Endothelial cell of umbilical vein (primary cell): ENCODE data around the gene MAPKAP1. TPM values are rescaled to one million over a fixed set of nuclear protein-coding genes. Genes with fewer than 3 reads are reported as not detected.
A peak's percentile ranks its signal among the peaks of the same experiment; 100 is the strongest.

Experiments
- BruUV-seq: library from RNA; stranded (reverse); fragments of 400-500 nt; replicated peaks from 2 replicates; lab custom pipeline; 2021; lab: Mats Ljungman, UMichigan
- CTCF ChIA-PET: fragments of 300-600, 350-600 bp; sonication (Branson Sonifier 250); formaldehyde crosslinking; loops from one replicate; lab custom pipeline; 2021; ENCODE audit warnings: antibody characterized with exemption, inconsistent platforms; lab: Charles Lee
- POLR2A ChIA-PET: fragments of 300-600, 350-600 bp; sonication (Branson Sonifier 250); formaldehyde crosslinking; loops from one replicate; lab custom pipeline; 2021; ENCODE audit warnings: antibody characterized with exemption, inconsistent platforms; lab: Charles Lee
- DNase-seq: peaks from one replicate; pipeline ENCODE4 v3.0.0-alpha.2; 2011; ENCODE audit warnings: low read depth, low spot score
- FAIRE-seq: peaks from 2 replicates; lab custom pipeline; 2011; peaks lifted over from hg19 to GRCh38; lab: Jason Lieb, UNC
- H2AFZ ChIP-seq: 2 replicates; pipeline ENCODE4 v1.6.0; 2012; ENCODE audit warnings: low read depth, low read length, control low read depth, inconsistent platforms
- H3K27ac ChIP-seq: 2 replicates; pipeline ENCODE4 v1.5.1; 2011; ENCODE audit warnings: low read depth, mild to moderate bottlenecking, control low read depth, low read length, moderate library complexity; ENCODE audit not compliant: insufficient read depth
- H3K27me3 ChIP-seq, 2 experiments: 2 replicates each; pipeline versions ENCODE4 v1.6.0 to v1.6.1; 2011; ENCODE audit warnings: low read length in 2 of 2, mixed read lengths in 1 of 2; ENCODE audit not compliant: control insufficient read depth in 2 of 2, insufficient read depth in 2 of 2
- H3K36me3 ChIP-seq, 2 experiments: 2 replicates in 1 of 2; 3 replicates in 1 of 2; pipeline ENCODE4 v1.5.1; 2011; ENCODE audit warnings: low read length in 2 of 2, mild to moderate bottlenecking in 1 of 2, moderate library complexity in 1 of 2; ENCODE audit not compliant: control insufficient read depth in 2 of 2, insufficient read depth in 2 of 2; ENCODE audit errors: extremely low read depth in 1 of 2
- H3K4me1 ChIP-seq: 3 replicates; pipeline ENCODE4 v1.5.1; 2011; ENCODE audit warnings: mild to moderate bottlenecking, low read length; ENCODE audit not compliant: control insufficient read depth, insufficient read depth; ENCODE audit errors: extremely low read depth
- H3K4me2 ChIP-seq: 2 replicates; pipeline ENCODE4 v1.6.1; 2011; ENCODE audit warnings: low read length, control low read depth, mixed read lengths; ENCODE audit not compliant: insufficient read depth
- H3K4me3 ChIP-seq, 3 experiments: fragments of 200-600 bp in 1 of 3; sonication (generic), shearing (Covaris generic) in 1 of 3; replicated peaks in 1 of 3; 2 replicates each; pipeline ENCODE4 v1.5.1; 2011 to 2016; ENCODE audit warnings: control low read depth in 3 of 3, low read length in 3 of 3, mild to moderate bottlenecking in 2 of 3, inconsistent platforms in 1 of 3, low read depth in 1 of 3, moderate library complexity in 1 of 3; ENCODE audit not compliant: insufficient read depth in 1 of 3
- H3K79me2 ChIP-seq: 2 replicates; pipeline ENCODE4 v1.6.0; 2012; ENCODE audit warnings: low read length, inconsistent platforms; ENCODE audit not compliant: control insufficient read depth, insufficient read depth
- H3K9ac ChIP-seq: replicated peaks from 2 replicates; pipeline ENCODE3; 2011; ENCODE audit warnings: low read length, control low read depth; ENCODE audit not compliant: insufficient read depth; ENCODE audit errors: extremely low read depth
- H3K9me1 ChIP-seq: replicated peaks from 3 replicates; pipeline ENCODE4 v1.6.0; 2011; ENCODE audit warnings: mild to moderate bottlenecking, low read length; ENCODE audit not compliant: control insufficient read depth, insufficient read depth; ENCODE audit errors: extremely low read depth
- H3K9me3 ChIP-seq: replicated peaks from 2 replicates; pipeline ENCODE4 v1.5.1; 2012; ENCODE audit warnings: low read length, inconsistent platforms; ENCODE audit not compliant: control insufficient read depth, insufficient read depth
- H4K20me1 ChIP-seq: replicated peaks from 2 replicates; pipeline ENCODE3; 2011; ENCODE audit warnings: mild to moderate bottlenecking, low read length; ENCODE audit not compliant: control insufficient read depth, insufficient read depth; ENCODE audit errors: extremely low read depth
- CTCF ChIP-seq, 2 donors: IDR thresholded peaks; 1 replicate in 1 of 2; 2 replicates in 1 of 2; pipeline ENCODE4 v1.5.1; 2011; ENCODE audit warnings: low read length in 2 of 2, mild to moderate bottlenecking in 2 of 2, moderate library complexity in 2 of 2, control low read depth in 1 of 2, inconsistent platforms in 1 of 2, low read depth in 1 of 2; ENCODE audit not compliant: insufficient read depth in 1 of 2; ENCODE audit errors: extremely low read depth in 1 of 2
- EZH2 ChIP-seq: IDR thresholded peaks from 2 replicates; pipeline ENCODE4 v1.6.1; 2012; ENCODE audit warnings: borderline replicate concordance, low read depth, mild to moderate bottlenecking, moderate library complexity, low read length, inconsistent platforms; ENCODE audit not compliant: severe bottlenecking
- FOS ChIP-seq: IDR thresholded peaks from 2 replicates; pipeline ENCODE4 v1.6.1; 2011; ENCODE audit warnings: mild to moderate bottlenecking, low read length, moderate library complexity, borderline replicate concordance; ENCODE audit not compliant: insufficient read depth
- GATA2 ChIP-seq: IDR thresholded peaks from 2 replicates; pipeline ENCODE4 v1.7.0; 2011; ENCODE audit warnings: low read depth, mild to moderate bottlenecking, moderate library complexity, mixed read lengths, low read length; ENCODE audit not compliant: insufficient read length, insufficient read depth
- JUN ChIP-seq: IDR thresholded peaks from 2 replicates; pipeline ENCODE4 v1.6.1; 2011; ENCODE audit warnings: borderline replicate concordance, low read depth; ENCODE audit not compliant: insufficient read length, insufficient read depth
- MAX ChIP-seq: IDR thresholded peaks from 2 replicates; pipeline ENCODE4 v1.6.1; 2011; ENCODE audit not compliant: insufficient read depth, insufficient read length
- MYC ChIP-seq: IDR thresholded peaks from one replicate; pipeline ENCODE4 v1.6.1; 2011; ENCODE audit warnings: mild to moderate bottlenecking, low read depth, low read length
- POLR2A ChIP-seq: IDR thresholded peaks from 2 replicates; pipeline ENCODE4 v1.6.1; 2012; ENCODE audit warnings: low read depth, mild to moderate bottlenecking, control low read depth, low read length
- POLR2AphosphoS5 ChIP-seq: IDR thresholded peaks from 2 replicates; pipeline ENCODE4 v1.6.1; 2012; ENCODE audit warnings: low read depth, mild to moderate bottlenecking, control low read depth, low read length, moderate library complexity; ENCODE audit not compliant: insufficient read depth
- dilution Hi-C: fragments of 300-500 bp; cut with MboI; formaldehyde crosslinking; loops from one replicate; pipeline ENCODE4 v1.15.0; 2019; ENCODE audit warnings: low sequenced_read_pairs; ENCODE audit not compliant: extremely low pct_ligation_motif_present
- intact Hi-C: fragments of 100-400 bp; cut with micrococcal nuclease; formaldehyde crosslinking; loops from one replicate; pipeline ENCODE4 v1.10.0; 2022
- polyA plus RNA-seq, 4 experiments: library from polyadenylated mRNA; depleted of rRNA in 3 of 4; stranded (reverse) in 3 of 4; unstranded in 1 of 4; fragments of >200 nt; gene quantifications; 2 replicates each; pipeline versions ENCODE4 v1.2.1 to v1.2.3, GENCODE V29; 2011 to 2012; ENCODE audit warnings: missing spikeins in 1 of 4
- total RNA-seq: library from RNA; stranded (reverse); gene quantifications from 2 replicates; pipeline ENCODE4 v1.2.3, GENCODE V29; 2021

The MAPKAP1 gene
- total and polyA plus RNA-seq, 2 donors (not counting 3 experiments of a cell fraction or from before 2014, with no cell fraction given), result 61.9 to 99.1 TPM

DNA sequence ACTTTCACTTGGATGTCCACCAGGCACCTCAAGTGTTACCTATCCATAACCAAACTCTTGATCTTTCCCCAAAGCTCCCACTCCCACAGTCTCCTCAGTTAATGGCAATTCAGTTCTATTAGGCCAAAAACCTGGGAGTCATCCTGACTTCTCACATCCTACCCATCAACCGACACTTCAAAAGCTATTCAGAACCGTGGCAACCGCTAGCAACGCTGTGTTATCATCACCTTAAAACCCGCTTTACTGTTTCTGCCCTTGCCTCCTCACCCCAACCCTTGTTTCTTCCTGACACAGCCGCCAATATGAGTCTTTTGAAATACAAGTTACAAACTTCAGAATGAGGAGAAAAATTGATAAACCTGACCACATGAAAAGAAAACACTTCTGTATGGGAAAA lies 46.5 kb downstream of the MAPKAP1 start:
- no peak overlapping the region for H3K4me2 ChIP-seq
- H3K36me3 ChIP-seq, result no peaks in the 10 kb centered on the region
- POLR2A ChIA-PET, result no interaction called here
- H3K9me1 ChIP-seq, result no peaks in the 10 kb centered on the region
- dilution Hi-C loops, result no loop called here
- TF ChIP-seq MAX, result no peak
- TF ChIP-seq CTCF (IDR thresholded peaks at IDR 0.05; ENCODE audit: extremely low read depth in 1 of 2, insufficient read depth in 1 of 2, low read depth in 1 of 2, low read length in 2 of 2), result no peak
- TF ChIP-seq POLR2AphosphoS5, result no peak
- TF ChIP-seq EZH2, result no peak
- TF ChIP-seq POLR2A, result no peak
- TF ChIP-seq MYC, result no peak
- TF ChIP-seq FOS, result no peak
- TF ChIP-seq JUN, result no peak
- no peak for TF ChIP-seq GATA2
- peaks cover 11% of the 10 kb centered on the region for H3K79me2 ChIP-seq
- H3K4me1 ChIP-seq, result peaks cover 35% of the 10 kb centered on the region
- H4K20me1 ChIP-seq, result no peaks in the 10 kb centered on the region
- intact Hi-C loops, result no loop called here
- DNase-seq, result no peak
- H3K4me3 ChIP-seq, result no peak overlapping the region
- no peaks in the 10 kb centered on the region for H3K9me3 ChIP-seq
- no peak for FAIRE-seq
- BruUV-seq, result no TSS peak
- H3K9ac ChIP-seq, result no peak overlapping the region
- no peaks in the 10 kb centered on the region for H3K27me3 ChIP-seq
- H3K27ac ChIP-seq, result peak overlapping the region; percentile 68
- CTCF ChIA-PET, result no interaction called here
- H2AFZ ChIP-seq, result no peak overlapping the region
